DMS53 treated with DMSO at 0.1 percent for 48 hours (cell line): ENCODE measurements around the gene ARFGEF2.

Source experiments
- DNase-seq: peaks from one replicate; lab custom pipeline; 2025; ENCODE audit not compliant: unreplicated experiment; lab: John Stamatoyannopoulos, UW

The ARFGEF2 gene

DNA sequence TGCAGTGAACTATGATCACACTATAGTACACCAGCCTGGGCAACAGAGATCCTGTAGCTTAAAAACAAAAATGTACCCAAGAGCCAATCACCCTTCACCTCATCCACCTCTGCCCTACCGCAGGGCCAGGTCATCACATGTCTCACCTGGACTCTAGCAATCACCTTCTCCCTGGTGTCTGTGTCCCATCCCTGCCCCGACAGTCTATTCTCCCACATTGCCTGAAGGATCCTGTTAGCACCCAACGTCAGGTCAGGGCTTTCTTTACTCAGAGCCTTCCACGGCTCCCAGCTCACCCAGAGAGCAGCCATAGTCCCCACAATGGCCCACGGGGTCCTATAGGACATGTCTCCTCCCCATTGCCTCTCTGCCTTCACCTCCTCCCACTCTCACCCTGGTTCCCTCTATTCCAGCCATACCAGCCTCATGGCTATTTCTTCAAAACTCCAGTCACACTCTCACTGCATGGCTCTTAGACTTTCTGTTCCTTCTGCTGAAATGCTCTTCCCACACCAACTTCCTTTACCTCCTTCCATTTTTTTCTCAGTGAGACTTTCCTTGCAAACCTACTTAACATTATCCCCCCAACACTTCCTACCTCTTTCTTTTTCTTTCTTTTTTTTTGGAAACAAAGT is 22.5 kb upstream of the ARFGEF2 start:
- no peak for DNase-seq

DNA sequence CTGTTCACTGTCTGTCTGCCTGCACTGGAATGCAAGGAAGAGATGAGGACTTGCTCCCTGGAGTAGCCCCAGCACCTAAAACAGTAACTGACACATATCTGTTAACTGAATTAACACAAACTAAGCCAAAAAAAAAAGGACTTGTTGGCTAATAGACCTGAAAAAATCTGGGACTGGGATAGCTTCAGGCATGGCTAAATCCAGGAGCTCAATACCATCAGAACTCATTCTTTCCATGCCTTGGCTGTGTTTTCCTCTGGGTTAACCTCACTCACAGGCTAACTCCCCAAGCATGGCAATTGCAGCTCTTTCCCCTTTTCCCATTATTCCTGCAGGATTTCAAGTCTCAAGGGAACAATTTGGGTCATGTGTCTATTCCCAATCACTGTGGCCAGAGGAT is 21.6 kb upstream of the ARFGEF2 start:
- no peak for DNase-seq

GRCh38 chr20:48901326-48901725 is 20.2 kb upstream of the ARFGEF2 start:
- DNase-seq, result no peak

DNA sequence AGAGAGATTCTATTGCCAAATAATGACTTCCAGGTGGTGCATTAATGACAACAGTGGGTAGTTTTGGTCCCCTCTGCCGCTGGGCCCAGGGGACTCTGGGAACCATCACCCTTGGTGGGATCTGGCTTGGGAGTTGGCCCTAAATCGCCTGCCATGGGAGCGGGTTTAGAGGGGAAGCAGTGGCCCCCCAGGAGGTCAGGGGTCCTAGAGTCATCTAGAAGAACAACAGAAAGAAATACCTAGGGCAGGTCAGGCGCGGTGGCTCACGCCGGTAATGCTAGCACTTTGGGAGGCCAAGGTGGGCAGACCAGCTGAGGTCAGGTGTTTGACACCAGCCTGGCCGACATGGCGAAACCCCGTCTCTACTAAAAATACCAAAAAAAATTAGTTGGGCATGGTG is 17.8 kb upstream of the ARFGEF2 start:
- DNase-seq, result no peak

GRCh38 chr20:48904566-48905296 is 16.8 kb upstream of the ARFGEF2 start:
- peak; percentile 48 for DNase-seq

DNA sequence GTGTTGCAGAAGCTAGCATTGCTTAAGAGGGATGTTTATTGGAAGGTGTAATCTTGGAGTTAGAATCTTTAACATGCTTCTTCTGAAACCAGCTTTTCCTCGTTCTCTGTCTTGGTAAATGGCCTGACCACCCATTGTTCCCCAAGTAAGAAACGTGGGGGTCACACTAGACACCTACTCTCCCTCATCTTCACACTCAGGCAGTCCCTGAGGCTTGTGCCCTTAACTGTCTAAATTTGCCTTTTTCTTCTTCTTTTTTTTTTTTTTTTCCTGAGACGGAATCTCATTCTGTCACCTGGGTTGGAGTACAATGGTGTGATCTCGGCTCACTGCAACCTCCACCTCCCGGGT is 16.2 kb upstream of the ARFGEF2 start:
- no peak for DNase-seq

DNA sequence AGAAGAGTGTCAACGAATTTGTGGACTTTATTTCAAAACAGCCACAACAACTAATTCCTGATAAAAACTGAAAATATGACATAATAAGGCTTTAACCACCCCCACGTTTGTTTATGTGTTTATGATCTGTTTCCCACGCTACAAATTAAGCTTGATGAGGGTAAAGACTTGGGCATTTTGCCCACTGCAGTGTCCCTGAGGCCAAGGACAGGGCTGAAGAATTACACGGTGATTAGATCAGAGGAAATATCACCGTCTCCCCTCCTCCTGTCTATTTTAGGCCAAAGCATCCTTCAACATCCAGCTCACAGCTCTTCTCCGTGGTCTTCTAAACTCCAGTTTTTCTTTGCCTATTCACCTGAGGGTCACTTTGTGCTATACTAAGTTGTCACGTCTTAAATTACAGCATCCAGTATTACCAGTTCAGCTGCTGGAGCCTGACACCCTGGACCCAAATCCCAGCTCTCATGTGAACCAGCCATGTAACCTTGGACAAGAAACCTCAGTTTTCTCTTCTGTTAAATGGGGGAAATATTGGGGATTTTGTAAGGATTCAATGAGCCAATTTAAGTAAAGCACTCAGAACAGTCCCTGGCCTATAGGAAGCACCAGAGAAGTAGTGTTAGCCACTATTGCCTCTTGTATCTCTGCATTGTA is 15.2 kb upstream of the ARFGEF2 start:
- no peak for DNase-seq

DNA sequence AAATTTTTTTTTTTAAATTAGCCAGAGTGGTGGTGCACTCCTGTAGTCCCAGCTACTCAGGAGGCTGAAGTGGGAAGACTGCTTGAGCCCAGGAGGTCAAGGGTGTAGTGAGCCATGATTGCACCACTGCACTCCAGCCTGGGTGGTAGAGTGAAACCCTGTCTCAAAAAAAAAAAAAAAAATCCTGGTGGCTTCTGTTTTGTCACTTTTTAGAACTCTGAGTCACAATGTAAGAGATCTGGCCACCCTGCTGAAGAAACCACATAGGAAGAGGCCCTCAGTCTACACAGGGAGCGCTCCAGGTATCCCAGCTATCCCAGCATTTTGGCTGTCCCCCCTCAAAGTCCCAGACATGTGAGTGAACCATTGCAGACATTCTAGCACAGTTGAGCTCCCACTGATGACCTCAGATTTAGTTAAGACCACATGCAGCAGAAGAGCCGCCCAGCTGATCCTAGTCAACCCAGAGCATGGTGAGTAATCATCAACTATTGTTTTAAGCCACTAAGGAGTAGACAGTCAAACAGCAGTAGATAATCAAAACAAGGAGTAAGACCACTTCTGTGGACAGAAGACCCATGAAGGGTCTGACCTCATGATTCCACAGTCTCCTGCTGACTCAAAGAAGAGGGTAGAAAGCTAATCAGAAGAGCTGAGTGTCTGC is 12.7 kb upstream of the ARFGEF2 start:
- no peak for DNase-seq

- no peak for DNase-seq
Measured at GRCh38 chr20:48909910-48910309, 11.6 kb upstream of the ARFGEF2 start.

DNA sequence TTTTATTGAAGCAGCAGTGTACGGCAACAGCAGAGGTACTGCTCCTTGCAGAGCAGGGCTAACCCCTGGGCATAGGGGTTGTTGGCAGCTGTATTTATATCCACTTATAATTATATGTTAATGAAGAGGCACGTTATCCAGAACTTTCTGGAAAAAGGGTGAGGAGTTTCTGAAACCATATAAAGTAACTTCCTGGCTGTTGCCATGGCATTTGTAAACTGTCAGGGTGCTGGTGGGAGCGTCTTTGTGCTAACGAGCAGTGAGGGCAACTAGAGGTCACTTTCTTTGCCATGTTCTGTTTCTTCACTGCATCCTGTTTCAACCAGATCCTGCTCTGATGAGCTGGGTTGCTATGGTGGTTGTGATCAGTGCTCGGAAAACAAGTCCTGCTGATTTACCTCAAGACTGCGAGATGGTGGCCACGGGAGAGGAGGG is 11.1 kb upstream of the ARFGEF2 start:
- DNase-seq, result no peak

GRCh38 chr20:48912065-48912464 is 9.4 kb upstream of the ARFGEF2 start:
- no peak for DNase-seq

- no peak for DNase-seq
Measured at GRCh38 chr20:48916699-48917098, 4.8 kb upstream of the ARFGEF2 start.

DNA sequence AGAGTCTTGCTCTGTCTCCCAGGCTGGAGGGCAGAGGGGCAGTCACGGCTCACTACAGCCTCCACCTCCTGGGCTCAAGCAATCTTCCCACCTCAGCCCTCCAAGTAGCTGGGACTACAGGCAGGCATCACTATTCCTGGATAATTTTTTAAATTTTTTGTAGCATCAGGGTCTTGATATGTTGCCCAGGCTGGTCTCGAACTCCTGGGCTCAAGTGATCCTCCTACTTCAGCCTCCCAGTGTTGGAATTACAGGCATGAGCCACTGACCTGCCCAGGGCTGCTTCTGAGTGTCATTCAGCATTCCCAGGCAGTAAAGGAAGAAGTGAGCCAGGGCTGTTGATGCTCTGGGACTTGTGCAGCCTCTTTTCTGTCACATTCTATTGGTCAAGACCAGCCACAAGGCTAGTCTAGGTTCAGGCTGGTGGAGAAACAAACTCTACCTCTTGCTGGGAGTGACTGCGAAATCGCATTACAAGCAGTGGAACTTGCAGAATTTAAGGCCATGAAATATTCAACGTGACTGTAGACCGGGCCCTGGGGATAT is 2.1 kb upstream of the ARFGEF2 start:
- DNase-seq, result no peak

GRCh38 chr20:48919882-48920526 is 1.5 kb upstream of the ARFGEF2 start:
- DNase-seq, result no peak

DNA sequence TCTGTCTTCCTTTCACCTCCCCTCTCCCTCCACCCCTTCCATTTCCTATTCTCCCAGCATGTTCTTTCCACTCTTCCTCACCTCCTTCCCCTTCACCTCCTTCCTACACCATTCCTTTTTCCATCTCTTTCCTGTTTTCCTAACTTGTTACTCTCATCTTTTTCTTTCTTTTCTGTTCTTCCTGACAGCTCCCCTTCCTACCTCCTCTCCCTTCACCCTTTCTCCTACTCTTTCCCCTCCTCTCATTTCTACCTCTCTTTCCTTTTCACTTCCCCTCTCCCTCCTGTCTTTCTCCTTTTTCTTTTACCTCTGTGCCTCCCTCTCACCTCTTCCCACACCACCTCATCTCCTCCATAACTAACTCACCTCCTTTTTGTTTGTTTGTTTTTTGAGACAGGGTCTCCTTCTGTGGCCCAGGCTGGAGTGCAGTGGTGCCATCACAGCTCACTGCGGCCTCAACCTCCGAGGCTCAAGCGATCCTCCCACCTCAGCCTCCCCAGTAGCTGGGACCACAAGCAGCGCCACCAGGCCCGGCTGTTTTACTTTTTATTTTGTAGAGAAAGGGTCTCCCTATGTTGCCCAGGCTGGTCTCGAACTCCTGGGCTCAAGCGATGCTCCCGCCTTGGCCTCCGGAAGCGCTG is 864 bp upstream of the ARFGEF2 start:
- no peak for DNase-seq

- peak; percentile 62 for DNase-seq
Measured at GRCh38 chr20:48921883-48922820, 641 bp downstream of the ARFGEF2 start.

- DNase-seq, result no peak
Measured at GRCh38 chr20:48923149-48923718, 1.7 kb downstream of the ARFGEF2 start.

DNA sequence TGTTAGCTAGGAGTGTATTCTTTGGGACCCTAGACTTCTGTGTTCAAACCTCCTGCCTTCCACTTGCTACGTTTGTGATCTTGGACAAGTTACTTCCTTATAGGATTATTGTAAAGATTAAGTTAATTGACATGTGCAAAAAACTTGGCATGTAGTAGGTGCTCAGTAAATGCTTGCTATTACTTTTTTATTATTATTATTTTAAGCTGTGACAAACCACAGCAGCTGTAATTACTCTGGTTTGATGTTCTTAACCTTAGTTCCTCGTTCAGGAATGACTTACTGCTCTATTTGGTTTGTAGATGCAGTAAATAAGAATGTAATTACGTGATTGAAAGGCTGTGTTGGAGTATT is 3.2 kb downstream of the ARFGEF2 start:
- no peak for DNase-seq

DNA sequence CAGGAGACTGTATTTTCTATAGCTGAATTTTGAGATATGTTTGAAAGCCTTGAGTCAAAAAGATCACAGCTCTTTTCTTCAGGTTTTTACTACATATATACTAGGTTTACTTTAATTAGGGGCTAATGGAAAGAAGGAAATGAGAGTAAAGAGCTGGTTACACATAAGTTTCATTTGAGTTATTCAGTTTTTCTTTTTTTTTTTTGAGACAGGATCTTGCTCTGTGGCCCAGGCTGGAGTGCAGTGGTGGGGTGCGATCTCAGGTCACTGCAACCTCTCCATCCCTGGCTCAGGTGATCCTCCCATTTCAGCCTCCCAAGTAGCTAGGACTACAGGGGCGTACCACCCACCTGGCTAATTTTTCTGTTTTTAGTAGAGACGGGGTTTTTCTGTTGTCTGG is 4.8 kb downstream of the ARFGEF2 start:
- no peak for DNase-seq
